DOHH2 (cell line): ENCODE data around the gene CTRB2.

Experiments
- H3F3A ChIP-seq: fragments of 200-600 bp; sonication (generic), shearing (Covaris generic); 2 replicates; pipeline ENCODE4 v1.6.0; 2016; ENCODE audit warnings: antibody characterized with exemption, mild to moderate bottlenecking; ENCODE audit not compliant: control insufficient read depth, insufficient read depth
- H3K27ac ChIP-seq: fragments of 200-600 bp; sonication (generic); 2 replicates; pipeline ENCODE4 v1.5.1; 2014; ENCODE audit warnings: low read depth, mild to moderate bottlenecking, low read length, moderate library complexity
- H3K27me3 ChIP-seq: fragments of 200-600 bp; sonication (generic); 2 replicates; pipeline ENCODE4 v1.6.1; 2014; ENCODE audit warnings: mild to moderate bottlenecking, low read length, mixed read lengths; ENCODE audit not compliant: control insufficient read depth
- H3K36me3 ChIP-seq: fragments of 200-600 bp; sonication (generic); 2 replicates; pipeline ENCODE4 v1.6.1; 2014; ENCODE audit warnings: mild to moderate bottlenecking, low read length, moderate library complexity, mixed read lengths; ENCODE audit not compliant: control insufficient read depth
- H3K4me1 ChIP-seq: fragments of 200-600 bp; sonication (generic); 2 replicates; pipeline ENCODE4 v1.6.1; 2014; ENCODE audit warnings: mild to moderate bottlenecking, low read length, mixed read lengths; ENCODE audit not compliant: control insufficient read depth
- H3K4me2 ChIP-seq: fragments of 200-600 bp; sonication (generic); 2 replicates; pipeline ENCODE4 v1.6.0; 2014; ENCODE audit warnings: mild to moderate bottlenecking, low read length, moderate library complexity
- H3K4me3 ChIP-seq: fragments of 200-600 bp; sonication (generic); 2 replicates; pipeline ENCODE4 v1.5.1; 2014; ENCODE audit warnings: mild to moderate bottlenecking, low read length, mixed read lengths
- H3K79me2 ChIP-seq: fragments of 200-600 bp; sonication (generic); 2 replicates; pipeline ENCODE4 v1.6.1; 2014; ENCODE audit warnings: mild to moderate bottlenecking, low read length, mixed read lengths; ENCODE audit not compliant: control insufficient read depth
- H3K9me2 ChIP-seq: fragments of 200-600 bp; sonication (generic); replicated peaks from 2 replicates; pipeline ENCODE4 v1.6.1; 2014; ENCODE audit warnings: mild to moderate bottlenecking, low read length, mixed read lengths; ENCODE audit not compliant: control insufficient read depth
- H3K9me3 ChIP-seq: fragments of 200-600 bp; sonication (generic); 2 replicates; pipeline ENCODE4 v1.6.1; 2014; ENCODE audit warnings: antibody characterized with exemption, low read length, mixed read lengths; ENCODE audit not compliant: control insufficient read depth, insufficient read depth
- H4K20me1 ChIP-seq: fragments of 200-600 bp; sonication (generic); 2 replicates; pipeline ENCODE4 v1.6.0; 2014; ENCODE audit warnings: low read depth, mild to moderate bottlenecking, antibody characterized with exemption, low read length, moderate library complexity; ENCODE audit not compliant: control insufficient read depth, insufficient read depth
- EZH2phosphoT487 ChIP-seq: fragments of 200-600 bp; sonication (generic); IDR thresholded peaks from 2 replicates; pipeline ENCODE4 v1.6.1; 2017; ENCODE audit warnings: borderline replicate concordance, mild to moderate bottlenecking, antibody characterized with exemption, low read length, moderate library complexity, mixed read lengths
- TF ChIP-seq, protein P1 (sequence below): fragments of 200-600 bp; sonication (generic); IDR thresholded peaks from one replicate; pipeline ENCODE4 v1.5.1; 2014; ENCODE audit warnings: antibody characterized with exemption, mild to moderate bottlenecking, low read depth, low read length; ENCODE audit not compliant: poor library complexity, severe bottlenecking

Gene CTRB2

DNA sequence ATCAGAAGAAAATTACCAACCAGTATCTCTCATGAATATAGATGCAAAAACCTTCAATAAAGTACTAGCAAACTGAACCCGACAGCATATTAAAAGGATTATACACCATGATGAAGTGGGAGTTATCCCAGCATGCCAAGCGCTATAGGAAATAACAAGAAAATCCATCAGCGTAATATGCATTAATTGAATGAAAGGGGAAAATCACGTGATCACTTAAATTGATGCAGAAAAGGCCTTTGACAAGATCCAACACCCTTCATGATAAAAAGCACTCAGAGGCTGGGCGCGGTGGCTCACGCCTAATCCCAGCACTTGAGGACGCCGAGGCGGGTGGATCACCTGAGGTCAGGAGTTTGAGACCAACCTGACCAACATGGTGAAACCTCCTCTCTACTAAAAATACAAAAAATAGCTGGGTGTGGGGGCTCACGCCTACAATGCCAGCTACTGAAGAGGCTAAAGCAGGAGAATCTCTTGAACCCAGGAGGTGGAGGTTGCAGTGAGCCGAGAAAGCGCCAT, 4.8 kb downstream of the CTRB2 start:
- H4K20me1 ChIP-seq = no peaks in the 10 kb centered on the region
- no peaks in the 10 kb centered on the region for H3K79me2 ChIP-seq
- H3K4me1 ChIP-seq = peaks cover 9% of the 10 kb centered on the region
- no peak overlapping the region for H3K27ac ChIP-seq
- no peaks in the 10 kb centered on the region for H3K9me2 ChIP-seq
- TF ChIP-seq, protein P1, sequence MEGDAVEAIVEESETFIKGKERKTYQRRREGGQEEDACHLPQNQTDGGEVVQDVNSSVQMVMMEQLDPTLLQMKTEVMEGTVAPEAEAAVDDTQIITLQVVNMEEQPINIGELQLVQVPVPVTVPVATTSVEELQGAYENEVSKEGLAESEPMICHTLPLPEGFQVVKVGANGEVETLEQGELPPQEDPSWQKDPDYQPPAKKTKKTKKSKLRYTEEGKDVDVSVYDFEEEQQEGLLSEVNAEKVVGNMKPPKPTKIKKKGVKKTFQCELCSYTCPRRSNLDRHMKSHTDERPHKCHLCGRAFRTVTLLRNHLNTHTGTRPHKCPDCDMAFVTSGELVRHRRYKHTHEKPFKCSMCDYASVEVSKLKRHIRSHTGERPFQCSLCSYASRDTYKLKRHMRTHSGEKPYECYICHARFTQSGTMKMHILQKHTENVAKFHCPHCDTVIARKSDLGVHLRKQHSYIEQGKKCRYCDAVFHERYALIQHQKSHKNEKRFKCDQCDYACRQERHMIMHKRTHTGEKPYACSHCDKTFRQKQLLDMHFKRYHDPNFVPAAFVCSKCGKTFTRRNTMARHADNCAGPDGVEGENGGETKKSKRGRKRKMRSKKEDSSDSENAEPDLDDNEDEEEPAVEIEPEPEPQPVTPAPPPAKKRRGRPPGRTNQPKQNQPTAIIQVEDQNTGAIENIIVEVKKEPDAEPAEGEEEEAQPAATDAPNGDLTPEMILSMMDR = no peak
- TF ChIP-seq EZH2phosphoT487 = no peak
- no peak overlapping the region for H3K4me2 ChIP-seq
- H3K9me3 ChIP-seq = no peaks in the 10 kb centered on the region
- H3K36me3 ChIP-seq = no peaks in the 10 kb centered on the region
- H3K27me3 ChIP-seq = peaks cover 15% of the 10 kb centered on the region
- H3F3A ChIP-seq = no peaks in the 10 kb centered on the region
- H3K4me3 ChIP-seq = no peak overlapping the region

DNA sequence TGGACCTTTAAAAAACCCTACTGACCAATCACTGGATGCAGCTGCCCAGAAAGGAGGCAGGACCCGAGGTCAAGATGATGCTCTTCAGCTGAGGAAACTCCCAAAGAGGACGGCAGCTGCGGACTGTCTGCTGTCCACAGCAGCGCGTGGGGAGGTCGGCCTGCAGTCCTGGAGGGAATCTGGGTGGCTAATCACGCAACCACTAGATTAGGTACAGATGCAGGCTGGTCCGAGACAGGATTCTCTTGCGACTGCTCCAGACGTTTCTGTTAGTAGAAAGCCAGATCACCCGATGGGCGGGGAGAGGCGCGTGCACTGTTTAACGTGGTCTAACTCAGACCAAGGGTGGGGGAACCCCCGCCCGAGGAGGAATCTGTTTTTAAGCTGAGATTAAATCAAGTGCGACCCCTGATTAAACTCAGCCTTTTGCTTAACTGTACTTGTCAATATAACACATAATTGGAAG, 8.8 kb downstream of the CTRB2 start:
- Histone ChIP-seq H3K79me2 (no peaks in the 10 kb centered on the region), H3K4me3 (no peak overlapping the region), H3K27ac (no peak overlapping the region), H3K36me3 (no peaks in the 10 kb centered on the region), H3F3A (no peaks in the 10 kb centered on the region), H3K27me3 (peaks cover 19% of the 10 kb centered on the region), H3K9me3 (no peaks in the 10 kb centered on the region), H3K4me2 (no peak overlapping the region), H4K20me1 (no peaks in the 10 kb centered on the region), H3K9me2 (no peaks in the 10 kb centered on the region), H3K4me1 (peaks cover 9% of the 10 kb centered on the region)
- no peak for TF ChIP-seq EZH2phosphoT487
- TF ChIP-seq, protein P1 = no peak

DNA sequence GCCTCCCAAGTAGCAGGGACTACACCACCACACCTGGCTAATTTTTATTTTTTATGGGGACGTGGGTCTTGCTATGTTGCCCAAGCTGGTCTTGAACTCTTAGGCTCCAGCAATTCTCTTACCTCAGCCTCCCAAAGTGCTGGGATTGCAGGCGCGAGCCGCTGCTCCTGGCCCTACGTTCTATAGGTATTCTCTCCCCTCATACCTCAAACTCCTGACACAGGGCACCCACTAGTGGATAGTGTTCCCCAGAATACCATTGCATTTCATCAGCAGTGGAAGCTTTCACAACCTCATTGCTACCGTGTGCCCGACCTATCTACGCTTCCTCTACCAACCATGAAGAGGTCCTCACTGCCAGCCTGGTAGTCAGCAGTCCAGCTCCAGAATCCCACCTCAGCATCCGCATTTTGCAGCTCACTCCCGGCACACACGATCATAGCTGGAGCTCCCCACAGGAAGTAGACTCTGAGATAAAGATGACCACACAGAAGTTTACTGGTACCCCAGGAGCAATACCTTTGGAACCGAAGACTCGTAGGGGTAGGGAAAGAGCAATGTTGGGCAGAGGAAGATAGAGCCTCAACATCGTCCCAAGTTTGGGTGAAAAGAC, 9.3 kb downstream of the CTRB2 start:
- Histone ChIP-seq H3K79me2 (no peaks in the 10 kb centered on the region), H3K4me2 (no peak overlapping the region), H3F3A (no peaks in the 10 kb centered on the region), H3K4me1 (peaks cover 9% of the 10 kb centered on the region), H3K27ac (no peak overlapping the region), H3K36me3 (no peaks in the 10 kb centered on the region), H3K4me3 (no peak overlapping the region), H3K27me3 (peaks cover 19% of the 10 kb centered on the region), H4K20me1 (no peaks in the 10 kb centered on the region), H3K9me2 (no peaks in the 10 kb centered on the region), H3K9me3 (no peaks in the 10 kb centered on the region)
- no peak for TF ChIP-seq EZH2phosphoT487
- TF ChIP-seq, protein P1 = no peak
